GM12878 (cell line): ENCODE results near the gene TRIM39. TPM values are rescaled to one million over a fixed set of nuclear protein-coding genes. Genes with fewer than 3 reads are reported as not detected.
A peak's percentile ranks its signal among the peaks of the same experiment; 100 is the strongest.

ENCODE experiments used
- BMI1 ChIP-seq: fragments of 450-650 bp; IDR thresholded peaks from 2 replicates; pipeline ENCODE4 v1.6.1; 2016; ENCODE audit warnings: mild to moderate bottlenecking, moderate library complexity, borderline replicate concordance
- E4F1 ChIP-seq: fragments of 450-650 bp; IDR thresholded peaks from 2 replicates; pipeline ENCODE4 v1.6.1; 2018; ENCODE audit warnings: borderline replicate concordance, mild to moderate bottlenecking; ENCODE audit not compliant: partially characterized antibody
- EP300 ChIP-seq, 2 experiments: fragments of 150-350 bp in 1 of 2; IDR thresholded peaks; 2 replicates each; pipeline ENCODE4 v1.6.1; 2011 to 2012; ENCODE audit warnings: low read depth in 2 of 2, low read length in 2 of 2, borderline replicate concordance in 1 of 2, improper control_type of control experiment in 1 of 2, inconsistent platforms in 1 of 2; ENCODE audit not compliant: control insufficient read depth in 1 of 2
- IKZF1 ChIP-seq: fragments of 450-650 bp; conservative IDR thresholded peaks from 2 replicates; pipeline ENCODE4 v1.6.1; 2017; ENCODE audit warnings: antibody characterized with exemption, mild to moderate bottlenecking
- IKZF2 ChIP-seq, 2 experiments: fragments of 450-650 bp; IDR thresholded peaks; 2 replicates each; pipeline ENCODE4 v1.6.1; 2017; ENCODE audit warnings: mild to moderate bottlenecking in 2 of 2, moderate library complexity in 2 of 2
- JUND ChIP-seq: IDR thresholded peaks from 2 replicates; pipeline ENCODE4 v1.6.1; 2012; ENCODE audit warnings: low read depth, mild to moderate bottlenecking, low read length, improper control_type of control experiment, moderate library complexity
- MTA2 ChIP-seq: fragments of 450-650 bp; IDR thresholded peaks from 2 replicates; pipeline ENCODE4 v1.6.1; 2016; ENCODE audit warnings: low read depth, mild to moderate bottlenecking, moderate library complexity
- NBN ChIP-seq: fragments of 450-650 bp; IDR thresholded peaks from 2 replicates; pipeline ENCODE4 v1.6.1; 2016
- NRF1 ChIP-seq: conservative IDR thresholded peaks from 2 replicates; pipeline ENCODE4 v1.6.1; 2011; ENCODE audit warnings: mild to moderate bottlenecking, low read depth, low read length, improper control_type of control experiment
- PAX5 ChIP-seq: IDR thresholded peaks from 2 replicates; pipeline ENCODE4 v1.6.1; 2011; ENCODE audit warnings: low read depth, low read length, borderline replicate concordance
- PBX3 ChIP-seq: IDR thresholded peaks from 2 replicates; pipeline ENCODE4 v1.6.1; 2011; ENCODE audit warnings: mild to moderate bottlenecking, low read depth, low read length, moderate library complexity; ENCODE audit not compliant: insufficient replicate concordance
- RBBP5 ChIP-seq: fragments of 200-600 bp; sonication (generic); conservative IDR thresholded peaks from 2 replicates; pipeline ENCODE4 v1.6.1; 2016
- RELA ChIP-seq: fragments of 450-650 bp; IDR thresholded peaks from 2 replicates; pipeline ENCODE4 v1.8.0; 2014; ENCODE audit warnings: borderline replicate concordance; ENCODE audit not compliant: partially characterized antibody
- RUNX3 ChIP-seq: IDR thresholded peaks from 2 replicates; pipeline ENCODE4 v1.6.1; 2012; ENCODE audit warnings: low read length, inconsistent platforms
- SIN3A ChIP-seq: IDR thresholded peaks from 2 replicates; pipeline ENCODE4 v1.6.1; 2012; ENCODE audit warnings: low read depth, low read length, improper control_type of control experiment
- ZNF592 ChIP-seq: fragments of 450-650 bp; IDR thresholded peaks from 2 replicates; pipeline ENCODE4 v1.6.1; 2017; ENCODE audit warnings: mild to moderate bottlenecking, moderate library complexity
- polyA plus RNA-seq, 11 experiments: library from polyadenylated mRNA; depleted of rRNA in 4 of 11; unstranded in 6 of 11; stranded (reverse) in 5 of 11; fragments of >200 nt; fragmentation: Nextera tagmentation in 4 of 11; fragmentation: Illumina TruSeq in 1 of 11; extraction: Ambion mirVana in 4 of 11; extraction: Trizol in 1 of 11; gene quantifications; 1 replicate in 1 of 11; 2 replicates in 10 of 11; pipeline versions ENCODE4 v1.2.1 to v1.2.3, GENCODE V29; 2011 to 2016; ENCODE audit warnings: inconsistent platforms in 2 of 11, missing spikeins in 2 of 11, low read depth in 1 of 11
- total RNA-seq, 4 experiments: library from RNA; depleted of rRNA in 3 of 4; stranded (reverse); fragments of >200 nt in 3 of 4; fragmentation: Illumina TruSeq in 1 of 4; extraction: Trizol in 1 of 4; gene quantifications; 2 replicates each; pipeline versions ENCODE4 v1.2.1 to v1.2.3, GENCODE V29; 2013 to 2021

The TRIM39 gene
- total and polyA plus RNA-seq, 10 of the 15 experiments (the other 5 are each of a cell fraction or from before 2014, with no cell fraction given) = 3.0 to 11.9 (median 8.8) TPM

- no peak for TF ChIP-seq E4F1
- no peak for TF ChIP-seq RBBP5
- peak; percentile 73 to 77 for TF ChIP-seq IKZF2 (IDR thresholded peaks at IDR 0.05)
- TF ChIP-seq RELA = no peak
- no peak for TF ChIP-seq BMI1
- no peak for TF ChIP-seq ZNF592
- TF ChIP-seq NBN = no peak
- TF ChIP-seq PAX5 = no peak
- TF ChIP-seq NRF1 = no peak
- peak in 1 of 2 experiments; percentile 34; a peak in 1 of 4 replicates for TF ChIP-seq EP300 (IDR thresholded peaks at IDR 0.05; ENCODE audit: borderline replicate concordance in 1 of 2, control insufficient read depth in 1 of 2, low read depth in 2 of 2, low read length in 2 of 2)
- peak; percentile 62 for TF ChIP-seq RUNX3
- TF ChIP-seq MTA2 = peak; percentile 44; the same call in 1 of the 2 replicates
- no peak for TF ChIP-seq SIN3A
- TF ChIP-seq JUND = no peak
- TF ChIP-seq IKZF1 = peak; percentile 72; the same call in 1 of the 2 replicates
- no peak for TF ChIP-seq PBX3
Measured at GRCh38 chr6:30348957-30349356, 22.2 kb downstream of the TRIM39 start (continued).
